ENCODE measurements around the gene DACH1. TPM values are rescaled to one million over a fixed set of nuclear protein-coding genes. Genes with fewer than 3 reads are reported as not detected.

The DACH1 gene
- total RNA-seq, 2 experiments from 2014 or later = not detected

- Mint-ChIP-seq H3K27me3 (peaks cover 2% of the 10 kb centered on the region), H3K36me3 (no peaks in the 10 kb centered on the region), H3K4me1 (no peaks in the 10 kb centered on the region), H3K9me3 (no peaks in the 10 kb centered on the region), H3K4me3 (no peak overlapping the region), H3K27ac (no peak overlapping the region)
- DNase-seq (no peak), ATAC-seq (ENCODE audit: low read depth) (no peak)
- POLR2A ChIA-PET = no interaction called here
Observed at GRCh38 chr13:71591374-71591773, 275.6 kb downstream of the DACH1 start.

GRCh38 chr13:71590654-71591148, 276.3 kb downstream of the DACH1 start:
- Mint-ChIP-seq H3K4me1 (no peaks in the 10 kb centered on the region), H3K27me3 (peaks cover 2% of the 10 kb centered on the region), H3K9me3 (no peaks in the 10 kb centered on the region), H3K36me3 (no peaks in the 10 kb centered on the region), H3K27ac (no peak overlapping the region), H3K4me3 (no peak overlapping the region)
- DNase-seq (no peak), ATAC-seq (ENCODE audit: low read depth) (no peak)
- POLR2A ChIA-PET = no interaction called here

GRCh38 chr13:71589032-71589431, 278.0 kb downstream of the DACH1 start:
- no peak for DNase-seq
- H3K4me3 Mint-ChIP-seq = no peak overlapping the region
- H3K4me1 Mint-ChIP-seq = no peaks in the 10 kb centered on the region
- no peak for ATAC-seq (ENCODE audit: low read depth)
- POLR2A ChIA-PET = no interaction called here
- H3K27ac Mint-ChIP-seq = no peak overlapping the region
- peaks cover 2% of the 10 kb centered on the region for H3K27me3 Mint-ChIP-seq
- no peaks in the 10 kb centered on the region for H3K9me3 Mint-ChIP-seq
- H3K36me3 Mint-ChIP-seq = no peaks in the 10 kb centered on the region

- DNase-seq = no peak
- ATAC-seq (ENCODE audit: low read depth) = no peak
- Mint-ChIP-seq H3K36me3 (no peaks in the 10 kb centered on the region), H3K27ac (no peak overlapping the region), H3K9me3 (no peaks in the 10 kb centered on the region), H3K4me1 (no peaks in the 10 kb centered on the region), H3K27me3 (peaks cover 2% of the 10 kb centered on the region), H3K4me3 (no peak overlapping the region)
- POLR2A ChIA-PET = no interaction called here
Observed at GRCh38 chr13:71587817-71588216, 279.2 kb downstream of the DACH1 start.

GRCh38 chr13:71587193-71587592, 279.8 kb downstream of the DACH1 start:
- Mint-ChIP-seq H3K27me3 (peaks cover 2% of the 10 kb centered on the region), H3K9me3 (no peaks in the 10 kb centered on the region), H3K4me3 (no peak overlapping the region), H3K27ac (no peak overlapping the region), H3K36me3 (no peaks in the 10 kb centered on the region), H3K4me1 (no peaks in the 10 kb centered on the region)
- no peak for ATAC-seq (ENCODE audit: low read depth)
- DNase-seq = no peak
- POLR2A ChIA-PET = no interaction called here

GRCh38 chr13:71583581-71583980, 283.4 kb downstream of the DACH1 start:
- no peaks in the 10 kb centered on the region for H3K27me3 Mint-ChIP-seq
- no peaks in the 10 kb centered on the region for H3K4me1 Mint-ChIP-seq
- no peaks in the 10 kb centered on the region for H3K9me3 Mint-ChIP-seq
- no peaks in the 10 kb centered on the region for H3K36me3 Mint-ChIP-seq
- H3K27ac Mint-ChIP-seq = no peak overlapping the region
- ATAC-seq (ENCODE audit: low read depth) (no peak), DNase-seq (no peak)
- no peak overlapping the region for H3K4me3 Mint-ChIP-seq
- POLR2A ChIA-PET = no interaction called here

- no peak for ATAC-seq (ENCODE audit: low read depth)
Observed at GRCh38 chr13:71580614-71581013, 286.4 kb downstream of the DACH1 start.

GRCh38 chr13:71578048-71578447, 289.0 kb downstream of the DACH1 start:
- no peak overlapping the region for H3K4me3 Mint-ChIP-seq
- ATAC-seq (ENCODE audit: low read depth) (no peak), DNase-seq (no peak)
- no peaks in the 10 kb centered on the region for H3K27me3 Mint-ChIP-seq
- no peaks in the 10 kb centered on the region for H3K4me1 Mint-ChIP-seq
- no peak overlapping the region for H3K27ac Mint-ChIP-seq
- POLR2A ChIA-PET = no interaction called here
- no peaks in the 10 kb centered on the region for H3K9me3 Mint-ChIP-seq
- H3K36me3 Mint-ChIP-seq = no peaks in the 10 kb centered on the region

More at GRCh38 chr13:71580614-71581013, 286.4 kb downstream of the DACH1 start:
- no peaks in the 10 kb centered on the region for H3K27me3 Mint-ChIP-seq
- no peak overlapping the region for H3K27ac Mint-ChIP-seq
- no peaks in the 10 kb centered on the region for H3K4me1 Mint-ChIP-seq
- POLR2A ChIA-PET = no interaction called here
- H3K4me3 Mint-ChIP-seq = no peak overlapping the region
- DNase-seq = no peak
- no peaks in the 10 kb centered on the region for H3K9me3 Mint-ChIP-seq
- H3K36me3 Mint-ChIP-seq = no peaks in the 10 kb centered on the region

GRCh38 chr13:71577127-71577526, 289.9 kb downstream of the DACH1 start:
- no peaks in the 10 kb centered on the region for H3K9me3 Mint-ChIP-seq
- H3K36me3 Mint-ChIP-seq = no peaks in the 10 kb centered on the region
- no peak for DNase-seq
- H3K4me1 Mint-ChIP-seq = no peaks in the 10 kb centered on the region
- no peak for ATAC-seq (ENCODE audit: low read depth)
- no peak overlapping the region for H3K27ac Mint-ChIP-seq
- no peak overlapping the region for H3K4me3 Mint-ChIP-seq
- POLR2A ChIA-PET = no interaction called here
- H3K27me3 Mint-ChIP-seq = no peaks in the 10 kb centered on the region

- ATAC-seq (ENCODE audit: low read depth) = no peak
- Mint-ChIP-seq H3K36me3 (no peaks in the 10 kb centered on the region), H3K27me3 (no peaks in the 10 kb centered on the region), H3K4me3 (no peak overlapping the region), H3K9me3 (no peaks in the 10 kb centered on the region), H3K27ac (no peak overlapping the region), H3K4me1 (no peaks in the 10 kb centered on the region)
- no peak for DNase-seq
- POLR2A ChIA-PET = no interaction called here
Observed at GRCh38 chr13:71576571-71576970, 290.4 kb downstream of the DACH1 start.

GRCh38 chr13:71546881-71547280, 320.1 kb downstream of the DACH1 start:
- H3K27ac Mint-ChIP-seq = no peak overlapping the region
- no peaks in the 10 kb centered on the region for H3K4me1 Mint-ChIP-seq
- ATAC-seq (ENCODE audit: low read depth) (no peak), DNase-seq (no peak)
- no peaks in the 10 kb centered on the region for H3K36me3 Mint-ChIP-seq
- H3K27me3 Mint-ChIP-seq = no peaks in the 10 kb centered on the region
- H3K4me3 Mint-ChIP-seq = no peak overlapping the region
- H3K9me3 Mint-ChIP-seq = no peaks in the 10 kb centered on the region
- POLR2A ChIA-PET = no interaction called here

- Mint-ChIP-seq H3K27me3 (no peaks in the 10 kb centered on the region), H3K9me3 (no peaks in the 10 kb centered on the region), H3K27ac (no peak overlapping the region), H3K36me3 (no peaks in the 10 kb centered on the region), H3K4me3 (no peak overlapping the region), H3K4me1 (no peaks in the 10 kb centered on the region)
- DNase-seq (no peak), ATAC-seq (ENCODE audit: low read depth) (no peak)
- POLR2A ChIA-PET = no interaction called here
Observed at GRCh38 chr13:71540098-71540497, 326.9 kb downstream of the DACH1 start.

- no peaks in the 10 kb centered on the region for H3K9me3 Mint-ChIP-seq
- no peaks in the 10 kb centered on the region for H3K27me3 Mint-ChIP-seq
- H3K4me3 Mint-ChIP-seq = no peak overlapping the region
- no peak overlapping the region for H3K27ac Mint-ChIP-seq
- ATAC-seq (ENCODE audit: low read depth) = no peak
- no peak for DNase-seq
- H3K36me3 Mint-ChIP-seq = no peaks in the 10 kb centered on the region
- POLR2A ChIA-PET = no interaction called here
- no peaks in the 10 kb centered on the region for H3K4me1 Mint-ChIP-seq
Observed at GRCh38 chr13:71536201-71536600, 330.8 kb downstream of the DACH1 start.

GRCh38 chr13:71524613-71525304, 342.2 kb downstream of the DACH1 start:
- H3K27ac Mint-ChIP-seq = no peak overlapping the region
- ATAC-seq (ENCODE audit: low read depth) = no peak
- POLR2A ChIA-PET = no interaction called here

GRCh38 chr13:71524245-71524612, 342.8 kb downstream of the DACH1 start:
- Mint-ChIP-seq H3K36me3 (no peaks in the 10 kb centered on the region), H3K4me3 (no peak overlapping the region), H3K27ac (no peak overlapping the region), H3K27me3 (no peaks in the 10 kb centered on the region), H3K9me3 (no peaks in the 10 kb centered on the region), H3K4me1 (no peaks in the 10 kb centered on the region)
- no peak for ATAC-seq (ENCODE audit: low read depth)
- DNase-seq = no peak
- POLR2A ChIA-PET = no interaction called here

More at GRCh38 chr13:71524613-71525304, 342.2 kb downstream of the DACH1 start:
- Mint-ChIP-seq H3K9me3 (no peaks in the 10 kb centered on the region), H3K36me3 (no peaks in the 10 kb centered on the region), H3K27me3 (no peaks in the 10 kb centered on the region), H3K4me3 (no peak overlapping the region), H3K4me1 (no peaks in the 10 kb centered on the region)
- no peak for DNase-seq
